ENCODE results near the gene TMEM63A. TPM values are rescaled to one million over a fixed set of nuclear protein-coding genes. Genes with fewer than 3 reads are reported as not detected.

Gene TMEM63A
- total and polyA plus RNA-seq, 10 of the 15 experiments (the other 5 are each of a cell fraction or from before 2014, with no cell fraction given), result 1.3 to 33.5 (median 15.2) TPM

GRCh38 chr1:225926551-225927113, 44.5 kb upstream of the TMEM63A start (continued):
- TF ChIP-seq, protein P1, sequence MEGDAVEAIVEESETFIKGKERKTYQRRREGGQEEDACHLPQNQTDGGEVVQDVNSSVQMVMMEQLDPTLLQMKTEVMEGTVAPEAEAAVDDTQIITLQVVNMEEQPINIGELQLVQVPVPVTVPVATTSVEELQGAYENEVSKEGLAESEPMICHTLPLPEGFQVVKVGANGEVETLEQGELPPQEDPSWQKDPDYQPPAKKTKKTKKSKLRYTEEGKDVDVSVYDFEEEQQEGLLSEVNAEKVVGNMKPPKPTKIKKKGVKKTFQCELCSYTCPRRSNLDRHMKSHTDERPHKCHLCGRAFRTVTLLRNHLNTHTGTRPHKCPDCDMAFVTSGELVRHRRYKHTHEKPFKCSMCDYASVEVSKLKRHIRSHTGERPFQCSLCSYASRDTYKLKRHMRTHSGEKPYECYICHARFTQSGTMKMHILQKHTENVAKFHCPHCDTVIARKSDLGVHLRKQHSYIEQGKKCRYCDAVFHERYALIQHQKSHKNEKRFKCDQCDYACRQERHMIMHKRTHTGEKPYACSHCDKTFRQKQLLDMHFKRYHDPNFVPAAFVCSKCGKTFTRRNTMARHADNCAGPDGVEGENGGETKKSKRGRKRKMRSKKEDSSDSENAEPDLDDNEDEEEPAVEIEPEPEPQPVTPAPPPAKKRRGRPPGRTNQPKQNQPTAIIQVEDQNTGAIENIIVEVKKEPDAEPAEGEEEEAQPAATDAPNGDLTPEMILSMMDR (IDR thresholded peaks at IDR 0.05 in 2 of 3, conservative IDR thresholded peaks at IDR 0.05 in 1 of 3; ENCODE audit: control insufficient read depth in 2 of 3, extremely low read depth in 1 of 3, insufficient read depth in 1 of 3, low read depth in 3 of 3, low read length in 3 of 3), result no peak

- Histone ChIP-seq H3K36me3 (ENCODE audit: control insufficient read depth in 2 of 2, insufficient read depth in 2 of 2, low read length in 1 of 2) (peaks cover 3 to 5% of the 10 kb centered on the region in 2 experiments), H3K27me3 (replicated peaks in 1 of 2; ENCODE audit: control insufficient read depth in 2 of 2, insufficient read depth in 2 of 2, low read length in 1 of 2) (no peaks in the 10 kb centered on the region), H3K9ac (ENCODE audit: control insufficient read depth, insufficient read depth, low read length) (peak within 1 kb of the TSS; percentile 99), H3K9me3 (replicated peaks; ENCODE audit: control insufficient read depth, insufficient read depth, low read length) (no peaks in the 10 kb centered on the region), H3K27ac (ENCODE audit: control insufficient read depth, insufficient read depth) (peak within 1 kb of the TSS; percentile 96), H2AFZ (ENCODE audit: control insufficient read depth, low read depth, low read length) (peak within 1 kb of the TSS; percentile 77), H3K4me3 (peak within 1 kb of the TSS; percentile 94), H4K20me1 (ENCODE audit: control insufficient read depth, insufficient read depth) (no peaks in the 10 kb centered on the region), H3K4me2 (ENCODE audit: control insufficient read depth, insufficient read depth) (peak within 1 kb of the TSS; percentile 97), H3K79me2 (ENCODE audit: control insufficient read depth, insufficient read depth, low read length) (peaks cover 17% of the 10 kb centered on the region), H3K4me1 (ENCODE audit: control insufficient read depth, insufficient read depth, low read length) (peaks cover 7% of the 10 kb centered on the region)
- 1% methylated on average over 47 of the region's 80 CpGs for WGBS (ENCODE audit: insufficient coverage, insufficient replicate concordance, low lambda C conversion rate, missing lambda C conversion rate)
- DNase-seq (ENCODE audit: low read depth, low spot score) (peak; percentile 79), ATAC-seq (peak; percentile 98), FAIRE-seq (peak; percentile 89)
- POLR2A ChIA-PET, result interaction anchor here (1.0 to 1.7 kb wide), 2 partner anchors 42 to 457 kb away, joined by 5 to 11 read pairs; partner anchors contain the start of gene TMEM63A
- in situ Hi-C loops (cut with MboI), result no loop called here
- SMC1A ChIA-PET (ENCODE audit: uncharacterized antibody, unreplicated experiment), result interaction anchor here (0.8 to 1.9 kb wide), 6 partner anchors 14 to 146 kb away, joined by 3 to 6 read pairs (median 3); partner anchors contain the start of gene SRP9
- RAD21 ChIA-PET (ENCODE audit: unreplicated experiment), result interaction anchor here (0.6 to 3.6 kb wide), 13 partner anchors 12 to 260 kb away, joined by 3 to 16 read pairs (median 4); partner anchors contain the start of genes H3-3A, SRP9 and TMEM63A
- BruUV-seq (replicated peaks), result TSS peak; percentile 86
- CTCF ChIA-PET, result interaction anchor here (0.9 to 3.1 kb wide), 7 partner anchors 10 to 449 kb away, joined by 4 to 12 read pairs (median 5); partner anchors contain the start of gene SRP9
- intact Hi-C loops (cut with micrococcal nuclease; ENCODE audit: unreplicated experiment), result loop anchor here (5.0 kb wide), 2 partner anchors 147 to 457 kb away; partner anchors contain the start of gene SRP9
- TF ChIP-seq EED (IDR thresholded peaks at IDR 0.05; ENCODE audit: low read depth), result no peak
- TF ChIP-seq YBX1 (IDR thresholded peaks at IDR 0.05), result no peak
- TF ChIP-seq ZNF24 (IDR thresholded peaks at IDR 0.05), result no peak
- peak; percentile 38; the same call in 1 of the 2 replicates for TF ChIP-seq CEBPZ (IDR thresholded peaks at IDR 0.05; ENCODE audit: low read depth, low read length)
- TF ChIP-seq IRF4 (IDR thresholded peaks at IDR 0.05; ENCODE audit: low read depth, low read length), result 0 out of 2 replicates have a peak, but pooled peaks have one; percentile 33
- no peak for TF ChIP-seq BCL11A (IDR thresholded peaks at IDR 0.05; ENCODE audit: low read depth, low read length)
- no peak for TF ChIP-seq PKNOX1 (IDR thresholded peaks at IDR 0.05)
- TF ChIP-seq NFYA (IDR thresholded peaks at IDR 0.05; ENCODE audit: borderline replicate concordance, low read depth, low read length), result peak; percentile 12; the same call in 1 of the 2 replicates
- TF ChIP-seq NR2F1 (conservative IDR thresholded peaks at IDR 0.05), result no peak
- TF ChIP-seq IRF3 (IDR thresholded peaks at IDR 0.05), result peak; percentile 82
- TF ChIP-seq ASH2L (IDR thresholded peaks at IDR 0.05; ENCODE audit: borderline replicate concordance, low read depth), result no peak
Measured at GRCh38 chr1:225923692-225924555, 41.7 kb upstream of the TMEM63A start, which contains the start of gene PYCR2. TSS of gene PYCR2 (minus strand) at chr1:225924250. CDS start at chr1:225924110, 140 bp downstream.
